ENCODE data around the gene SOST. TPM values are rescaled to one million over a fixed set of nuclear protein-coding genes. Genes with fewer than 3 reads are reported as not detected.

The SOST gene
- not detected in 2 replicates for total RNA-seq (2021)
- long read RNA-seq, partial matches to known transcripts: 0 of 1 reads
- long read RNA-seq, other reads (novel, unspliced or antisense): 0 of 1 reads

- no peak within 1 kb of the TSS for H3K18ac ChIP-seq (ENCODE audit: insufficient read length, low read depth, low read length)
- no peak within 1 kb of the TSS for H2BK15ac ChIP-seq (ENCODE audit: low read depth, low read length)
- H3K23me2 ChIP-seq (ENCODE audit: insufficient read length, low read depth, low read length, poor library complexity, severe bottlenecking): peaks cover 6% of the 10 kb centered on the region
- H3K27ac Mint-ChIP-seq: peak within 1 kb of the TSS in 1 of 3 experiments; percentile 82; a peak in 3 of 7 replicates
- H3K4ac ChIP-seq (ENCODE audit: low read depth, low read length): no peak within 1 kb of the TSS
- peaks cover 4% of the 10 kb centered on the region; the same call in 1 of the 2 replicates for H3K27me3 ChIP-seq (ENCODE audit: insufficient read depth, low read length)
- no peak within 1 kb of the TSS for H2BK12ac ChIP-seq (ENCODE audit: insufficient read length, low read depth, low read length)
- H3K9me3 ChIP-seq (ENCODE audit: control insufficient read depth, low read depth, low read length): no peaks in the 10 kb centered on the region
- H3K23ac ChIP-seq (ENCODE audit: insufficient read length, low read depth, low read length): no peak within 1 kb of the TSS
- no peak within 1 kb of the TSS for H2BK120ac ChIP-seq (ENCODE audit: low read depth, low read length, poor library complexity, severe bottlenecking)
- H3K14ac ChIP-seq (ENCODE audit: insufficient read depth, low read length): no peak within 1 kb of the TSS
- no peak within 1 kb of the TSS for H4K8ac ChIP-seq (replicated peaks; ENCODE audit: insufficient read length, low read depth, low read length)
- H3K9ac ChIP-seq (ENCODE audit: extremely low read depth, insufficient read length, low read length): no peak within 1 kb of the TSS
- no peak within 1 kb of the TSS for H3K27ac ChIP-seq (ENCODE audit: insufficient read length, low read depth, low read length)
- no CpG with 5 or more reads among the region's 24 CpGs for WGBS (ENCODE audit: extremely low coverage, insufficient read length, low lambda C conversion rate)
- H3K27me3 Mint-ChIP-seq (ENCODE audit: low read depth): 0 out of 2 replicates have a peak, but pooled peaks cover 4% of the 10 kb centered on the region
- no peaks in the 10 kb centered on the region for H3K79me2 ChIP-seq (ENCODE audit: insufficient read depth, low read length)
- H3K4me3 Mint-ChIP-seq: no peak within 1 kb of the TSS; a peak in 1 of 5 replicates
- no peaks in the 10 kb centered on the region for H3K36me3 Mint-ChIP-seq (ENCODE audit: insufficient read depth in 1 of 3, low read depth in 3 of 3)
- H3K4me1 ChIP-seq (ENCODE audit: insufficient read depth, low read length): no peaks in the 10 kb centered on the region
- H2AK5ac ChIP-seq (ENCODE audit: insufficient read length, low read length): no peak within 1 kb of the TSS
- no peaks in the 10 kb centered on the region for H3K9me3 Mint-ChIP-seq
- H2AFZ ChIP-seq (ENCODE audit: low read length): no peak within 1 kb of the TSS
- no peaks in the 10 kb centered on the region for H3K79me1 ChIP-seq (ENCODE audit: insufficient read depth, low read depth, low read length, poor library complexity, severe bottlenecking)
- no peak within 1 kb of the TSS for H3K56ac ChIP-seq (ENCODE audit: insufficient read length, low read depth, low read length)
- H4K5ac ChIP-seq (ENCODE audit: insufficient read length, low read depth, low read length): no peak within 1 kb of the TSS
- H3K4me2 ChIP-seq (ENCODE audit: insufficient read depth, insufficient read length, low read length): no peak within 1 kb of the TSS
- H2BK20ac ChIP-seq (ENCODE audit: low read depth, low read length, poor library complexity, severe bottlenecking): no peak within 1 kb of the TSS
- no peak for TF ChIP-seq CTCF (conservative IDR thresholded peaks at IDR 0.05)
- H2BK5ac ChIP-seq (ENCODE audit: insufficient read length, low read length): no peak within 1 kb of the TSS
- no peak within 1 kb of the TSS for H3T11ph ChIP-seq (ENCODE audit: low read length)
- peaks cover 30 to 32% of the 10 kb centered on the region in 2 experiments for H3K4me1 Mint-ChIP-seq
- H4K91ac ChIP-seq (ENCODE audit: insufficient read length, low read depth, low read length): no peak within 1 kb of the TSS
- H4K20me1 ChIP-seq (ENCODE audit: control insufficient read depth, insufficient read depth, insufficient read length): no peaks in the 10 kb centered on the region
- no peak for DNase-seq
Observed at GRCh38 chr17:43758497-43759174, at the start of gene SOST. SOST (minus strand) TSS chr17:43758791; CDS start chr17:43758741, 50 bp downstream.

Data from H9 (cell line).